CD4-positive, CD25-positive, alpha-beta regulatory T cell (primary cell): ENCODE results near the gene CIC. TPM values are rescaled to one million over a fixed set of nuclear protein-coding genes. Genes with fewer than 3 reads are reported as not detected.

ENCODE experiments used
- ATAC-seq, 2 donors: fragments of 150-1000 bp; cut with Tn5 transposase; one replicate each; pipeline ENCODE4 v1.10.0; 2021; ENCODE audit warnings: low read depth in 2 of 2, moderate number of reproducible peaks in 2 of 2, moderate library complexity in 1 of 2
- DNase-seq, 3 donors: peaks; one replicate each; pipeline versions ENCODE4 v3.0.0 to v3.0.0-alpha.2; 2012 to 2022; ENCODE audit warnings: mixed read lengths in 1 of 3
- H3K27ac ChIP-seq: one replicate; pipeline ENCODE4 v1.7.0; 2013; ENCODE audit warnings: mild to moderate bottlenecking, low read length; ENCODE audit not compliant: insufficient read depth, poor library complexity, severe bottlenecking
- H3K27me3 ChIP-seq: one replicate; pipeline ENCODE4 v1.7.0; 2013; ENCODE audit warnings: low read length; ENCODE audit not compliant: control insufficient read depth, insufficient read depth
- H3K36me3 ChIP-seq: one replicate; pipeline ENCODE4 v1.7.0; 2013; ENCODE audit warnings: mild to moderate bottlenecking, low read length, moderate library complexity; ENCODE audit not compliant: control insufficient read depth, insufficient read depth
- H3K4me1 ChIP-seq: 2 replicates; pipeline ENCODE4 v1.7.0; 2013; ENCODE audit warnings: mild to moderate bottlenecking, low read length; ENCODE audit not compliant: insufficient read depth, control insufficient read depth, poor library complexity, severe bottlenecking
- H3K4me3 ChIP-seq: one replicate; pipeline ENCODE4 v1.7.0; 2013; ENCODE audit warnings: low read depth, mild to moderate bottlenecking, low read length, moderate library complexity
- H3K9me3 ChIP-seq, 2 experiments: 1 replicate in 1 of 2; 2 replicates in 1 of 2; pipeline ENCODE4 v1.7.0; 2013; ENCODE audit warnings: low read length in 2 of 2, mild to moderate bottlenecking in 1 of 2, moderate library complexity in 1 of 2; ENCODE audit not compliant: control insufficient read depth in 2 of 2
- H3K27ac Mint-ChIP-seq, 3 donors: one replicate each; pipeline ENCODE4 v1.8.0; 2020 to 2022; ENCODE audit warnings: mild to moderate bottlenecking in 3 of 3, mixed read lengths in 3 of 3, moderate library complexity in 2 of 3
- H3K27me3 Mint-ChIP-seq: one replicate; pipeline ENCODE4 v1.8.0; 2022; ENCODE audit warnings: mild to moderate bottlenecking, mixed read lengths
- H3K36me3 Mint-ChIP-seq: one replicate; pipeline ENCODE4 v1.8.0; 2020; ENCODE audit warnings: mixed read lengths
- H3K4me1 Mint-ChIP-seq, 4 donors: one replicate each; pipeline ENCODE4 v1.8.0; 2020 to 2022; ENCODE audit warnings: mixed read lengths in 4 of 4, mild to moderate bottlenecking in 1 of 4
- H3K4me3 Mint-ChIP-seq, 4 donors: one replicate each; pipeline ENCODE4 v1.8.0; 2020 to 2022; ENCODE audit warnings: mild to moderate bottlenecking in 4 of 4, mixed read lengths in 4 of 4, moderate library complexity in 3 of 4
- H3K9me3 Mint-ChIP-seq, 7 donors: one replicate each; pipeline ENCODE4 v1.8.0; 2020 to 2022; ENCODE audit warnings: mixed read lengths in 7 of 7, mild to moderate bottlenecking in 3 of 7, moderate library complexity in 2 of 7
- polyA plus RNA-seq, 4 donors: library from polyadenylated mRNA; unstranded; fragments of 300-500 nt; fragmentation: Illumina TruSeq; gene quantifications; one replicate each; pipeline ENCODE4 v1.2.3, GENCODE V29; 2021
- total RNA-seq: library from RNA; stranded (reverse); gene quantifications from one replicate; pipeline ENCODE4 v1.2.3, GENCODE V29; 2022

Gene CIC
- total and polyA plus RNA-seq, 5 donors from 2014 or later = 0.41 to 124 (median 0.80) TPM

DNA sequence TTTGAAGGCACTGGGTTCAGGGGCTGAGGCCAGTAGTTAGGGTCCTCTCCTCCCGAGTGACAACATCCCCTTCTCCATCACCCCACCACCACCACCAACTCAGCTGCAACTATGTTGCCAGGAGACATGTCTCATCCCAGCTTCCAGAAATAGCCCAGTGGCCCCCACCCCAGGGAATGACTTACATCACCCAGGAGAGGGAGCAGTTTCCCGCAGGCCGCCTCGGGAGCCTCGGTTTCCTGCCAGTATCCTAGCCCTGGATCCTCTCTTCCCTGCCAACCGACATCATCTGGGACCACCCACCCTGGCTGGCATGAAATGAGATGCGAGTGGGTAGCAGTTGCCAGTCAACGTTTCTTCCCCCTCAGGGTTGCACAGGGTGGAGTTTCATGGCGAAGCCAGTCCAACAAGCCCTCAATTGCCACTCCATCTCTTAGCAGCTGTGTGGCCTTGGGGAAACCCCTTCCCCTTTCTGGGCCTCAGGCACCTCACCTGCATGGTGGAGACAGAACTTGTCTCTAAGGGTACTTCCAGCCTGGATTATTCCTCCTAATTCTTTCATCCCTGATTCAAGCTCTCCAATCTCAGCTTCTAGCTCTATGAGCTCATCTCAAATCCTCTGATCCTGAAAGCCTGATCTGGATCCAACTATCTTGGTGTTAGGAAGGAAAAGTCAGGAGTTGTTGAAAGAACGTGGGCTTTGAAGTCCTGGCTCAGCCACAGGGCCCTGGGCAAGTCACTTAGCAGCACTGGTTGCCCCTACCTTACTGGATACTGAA is 22.7 kb upstream of the CIC start:
- no peaks in the 10 kb centered on the region for H3K27me3 ChIP-seq
- H3K4me1 Mint-ChIP-seq = peaks cover 8 to 55% (median 28%) of the 10 kb centered on the region in 4 donors
- H3K4me3 ChIP-seq = no peak overlapping the region
- no peak overlapping the region for H3K27ac ChIP-seq
- peaks cover 35% of the 10 kb centered on the region for H3K4me1 ChIP-seq
- H3K36me3 ChIP-seq = no peaks in the 10 kb centered on the region
- no peaks in the 10 kb centered on the region for H3K27me3 Mint-ChIP-seq
- ATAC-seq (no peak), DNase-seq (no peak)
- H3K9me3 Mint-ChIP-seq = no peaks in the 10 kb centered on the region
- H3K27ac Mint-ChIP-seq = peak overlapping the region; percentile 35 to 77 (median 59)
- H3K4me3 Mint-ChIP-seq = peak overlapping the region in 1 of 4 donors; percentile 50
- no peaks in the 10 kb centered on the region for H3K9me3 ChIP-seq
- no peaks in the 10 kb centered on the region for H3K36me3 Mint-ChIP-seq

DNA sequence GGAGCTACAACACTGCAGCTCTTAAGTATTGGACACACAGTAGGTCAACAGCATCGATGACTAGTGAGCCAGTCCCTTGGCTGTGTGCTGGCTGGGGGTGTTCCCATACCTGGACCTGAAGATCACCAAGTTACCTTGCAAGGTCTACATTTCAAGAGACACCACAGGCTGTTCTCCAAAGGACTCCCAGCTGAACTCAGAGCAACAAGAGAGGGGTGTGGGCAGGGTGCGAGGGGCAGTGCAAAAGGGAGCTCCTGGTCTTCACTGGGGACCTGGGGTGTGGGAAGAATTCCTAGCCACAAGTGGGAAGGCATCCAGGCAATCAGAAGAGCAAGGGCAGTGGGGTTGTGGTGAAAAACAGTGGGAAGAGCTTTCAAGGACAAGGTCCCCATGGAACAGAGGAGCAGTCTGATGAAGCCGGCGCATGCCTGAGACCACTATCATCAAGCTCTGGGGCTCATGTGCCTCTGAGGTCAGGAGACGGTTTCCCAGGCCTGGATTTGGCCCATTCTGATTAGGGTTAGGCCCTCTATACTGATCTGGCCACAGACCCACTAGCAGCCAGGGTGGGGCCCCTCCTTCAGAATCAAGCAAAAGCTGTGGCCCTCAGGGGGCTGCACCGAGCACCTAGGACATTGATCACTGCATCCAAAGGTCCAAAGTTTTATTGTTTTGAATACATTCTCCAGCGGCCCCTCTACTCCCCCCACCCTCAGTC is 22.0 kb upstream of the CIC start:
- H3K4me1 Mint-ChIP-seq = peaks cover 8 to 57% (median 29%) of the 10 kb centered on the region in 4 donors
- H3K9me3 Mint-ChIP-seq = no peaks in the 10 kb centered on the region
- no peaks in the 10 kb centered on the region for H3K36me3 ChIP-seq
- H3K9me3 ChIP-seq = no peaks in the 10 kb centered on the region
- no peak for ATAC-seq
- no peak for DNase-seq
- H3K27me3 ChIP-seq = no peaks in the 10 kb centered on the region
- H3K27me3 Mint-ChIP-seq = no peaks in the 10 kb centered on the region
- no peak overlapping the region for H3K4me3 ChIP-seq
- H3K27ac ChIP-seq = no peak overlapping the region
- H3K4me3 Mint-ChIP-seq = peak overlapping the region in 1 of 4 donors; percentile 73
- peak overlapping the region in 2 of 3 donors; percentile 35 to 77 for H3K27ac Mint-ChIP-seq
- H3K36me3 Mint-ChIP-seq = no peaks in the 10 kb centered on the region
- H3K4me1 ChIP-seq = peaks cover 36% of the 10 kb centered on the region

DNA sequence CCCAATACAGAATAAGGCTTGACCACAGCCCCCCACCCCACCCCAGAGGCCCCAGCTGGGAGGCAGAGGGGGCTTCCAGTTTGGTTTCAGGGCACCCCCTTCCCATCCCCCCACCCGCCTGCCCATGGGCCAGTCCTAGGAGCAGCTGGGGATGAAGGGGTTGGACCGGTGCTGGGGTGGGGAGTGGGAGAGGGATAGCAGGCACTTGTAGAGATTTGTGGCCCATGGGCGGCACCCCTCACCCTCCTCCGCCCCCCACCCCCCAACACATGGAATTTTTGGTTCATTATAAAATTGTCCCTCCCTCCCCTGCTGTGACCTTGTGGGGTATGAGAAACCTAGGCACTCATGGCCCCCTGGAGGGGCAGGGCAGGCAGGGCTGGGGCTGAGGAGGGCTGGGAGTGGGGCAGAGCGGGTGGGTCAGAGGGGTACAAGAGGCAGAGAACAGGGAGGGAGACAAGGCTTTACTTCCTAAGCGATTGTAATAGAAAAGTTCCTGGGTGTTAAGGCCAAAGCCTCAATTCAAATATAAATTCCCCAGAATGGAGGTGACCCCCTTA is 21.3 kb upstream of the CIC start:
- Mint-ChIP-seq H3K27ac (no peak overlapping the region), H3K4me3 (no peak overlapping the region)

DNA sequence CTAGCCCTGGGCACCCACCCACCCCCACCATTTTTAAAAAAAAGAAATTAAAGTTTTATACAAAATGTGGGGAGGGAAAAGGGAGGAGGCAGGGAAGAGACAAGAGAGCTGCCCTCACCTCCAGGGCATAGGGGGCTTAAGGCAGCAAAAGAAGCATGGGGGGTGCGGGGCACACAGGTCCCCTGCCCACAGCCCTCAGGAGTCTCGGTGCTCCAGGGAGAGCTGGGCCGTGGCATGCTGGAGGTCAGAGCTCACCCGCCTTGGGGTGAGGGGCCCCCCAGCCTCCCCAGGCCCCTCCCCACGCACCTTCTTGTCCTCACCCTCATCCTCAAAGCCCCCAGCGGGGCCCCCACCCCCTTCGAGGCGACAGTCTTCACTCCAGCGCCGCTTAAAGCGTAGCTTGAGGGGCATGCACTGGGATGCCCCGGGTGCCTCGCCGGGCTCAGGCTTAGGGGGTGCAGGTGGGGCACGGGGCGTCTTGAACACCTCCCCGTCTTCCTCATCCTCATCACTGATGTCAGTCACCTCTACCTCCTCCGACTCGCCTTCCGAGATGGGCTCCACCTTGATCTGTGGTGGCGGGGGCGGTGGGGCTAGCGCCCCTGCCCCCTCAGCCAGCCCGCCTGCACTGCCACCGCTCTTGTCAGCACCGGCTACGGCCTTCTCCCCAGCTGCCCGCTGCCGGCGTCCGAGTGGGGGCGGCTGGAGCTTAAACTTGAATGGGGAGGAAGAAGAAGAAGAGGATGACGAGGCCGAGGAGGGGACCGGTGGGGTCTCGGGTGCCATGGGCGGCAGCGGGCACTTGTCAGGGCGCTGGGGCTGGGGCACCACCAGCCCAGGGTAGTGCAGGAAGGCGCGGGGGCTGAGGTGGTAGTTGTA is 20.5 kb upstream of the CIC start:
- no peaks in the 10 kb centered on the region for H3K27me3 ChIP-seq
- H3K4me3 Mint-ChIP-seq = peak overlapping the region in 1 of 4 donors; percentile 66
- H3K27ac Mint-ChIP-seq = no peak overlapping the region
- peaks cover 8 to 55% (median 31%) of the 10 kb centered on the region in 4 donors for H3K4me1 Mint-ChIP-seq
- peaks cover 44% of the 10 kb centered on the region for H3K4me1 ChIP-seq
- H3K27ac ChIP-seq = no peak overlapping the region
- H3K27me3 Mint-ChIP-seq = peaks cover 8% of the 10 kb centered on the region
- no peaks in the 10 kb centered on the region for H3K36me3 Mint-ChIP-seq
- no peaks in the 10 kb centered on the region for H3K9me3 Mint-ChIP-seq
- no peaks in the 10 kb centered on the region for H3K36me3 ChIP-seq
- ATAC-seq = no peak
- no peak overlapping the region for H3K4me3 ChIP-seq
- no peaks in the 10 kb centered on the region for H3K9me3 ChIP-seq
- no peak for DNase-seq

More for the DNA sequence above, 21.3 kb upstream of the CIC start:
- no peaks in the 10 kb centered on the region for H3K36me3 Mint-ChIP-seq
- no peaks in the 10 kb centered on the region for H3K9me3 Mint-ChIP-seq
- ATAC-seq (no peak), DNase-seq (no peak)
- peaks cover 8 to 60% (median 32%) of the 10 kb centered on the region in 4 donors for H3K4me1 Mint-ChIP-seq
- no peaks in the 10 kb centered on the region for H3K27me3 ChIP-seq
- no peaks in the 10 kb centered on the region for H3K36me3 ChIP-seq
- H3K4me3 ChIP-seq = no peak overlapping the region
- no peak overlapping the region for H3K27ac ChIP-seq
- peaks cover 42% of the 10 kb centered on the region for H3K4me1 ChIP-seq
- H3K9me3 ChIP-seq = no peaks in the 10 kb centered on the region
- peaks cover 5% of the 10 kb centered on the region for H3K27me3 Mint-ChIP-seq

DNA sequence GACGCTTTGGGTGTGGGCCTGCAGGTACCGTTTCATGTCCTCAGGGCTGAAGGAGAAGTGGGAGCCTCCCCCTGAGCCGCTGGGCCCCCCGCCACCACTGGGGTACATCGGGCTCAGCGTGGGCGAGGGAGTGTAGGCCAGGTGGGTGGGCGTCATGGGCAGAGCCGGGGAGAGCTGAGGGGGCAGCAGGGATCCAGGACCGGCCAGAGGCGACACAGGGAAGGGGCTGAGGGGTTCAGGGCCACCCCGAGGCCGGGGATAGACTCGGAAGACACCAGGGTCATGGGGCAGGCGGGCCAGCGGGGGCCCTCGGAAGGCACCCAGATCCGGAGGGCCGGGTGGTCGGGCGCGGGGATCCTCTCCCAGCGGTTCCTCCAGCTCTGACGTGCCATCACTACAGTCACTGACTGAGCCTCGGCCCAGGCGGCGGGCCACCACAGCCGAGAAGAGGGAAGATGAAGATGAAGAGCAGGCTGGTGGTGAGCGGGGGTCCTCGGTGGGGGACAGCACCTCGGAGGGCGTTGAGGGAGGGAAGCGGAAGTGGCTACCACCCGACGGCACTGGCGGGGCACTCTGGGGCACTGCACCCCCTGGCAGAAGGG is 19.8 kb upstream of the CIC start:
- Mint-ChIP-seq H3K27ac (peak overlapping the region in 1 of 3 donors; percentile 69), H3K9me3 (no peaks in the 10 kb centered on the region), H3K27me3 (peaks cover 8% of the 10 kb centered on the region), H3K4me1 (peaks cover 8 to 53% (median 28%) of the 10 kb centered on the region in 4 donors), H3K4me3 (peak overlapping the region in 2 of 4 donors; percentile 58 to 66), H3K36me3 (no peaks in the 10 kb centered on the region)
- Histone ChIP-seq H3K4me3 (no peak overlapping the region), H3K4me1 (peaks cover 37% of the 10 kb centered on the region), H3K36me3 (no peaks in the 10 kb centered on the region), H3K9me3 (no peaks in the 10 kb centered on the region), H3K27me3 (no peaks in the 10 kb centered on the region), H3K27ac (no peak overlapping the region)
- ATAC-seq = no peak
- DNase-seq = no peak

DNA sequence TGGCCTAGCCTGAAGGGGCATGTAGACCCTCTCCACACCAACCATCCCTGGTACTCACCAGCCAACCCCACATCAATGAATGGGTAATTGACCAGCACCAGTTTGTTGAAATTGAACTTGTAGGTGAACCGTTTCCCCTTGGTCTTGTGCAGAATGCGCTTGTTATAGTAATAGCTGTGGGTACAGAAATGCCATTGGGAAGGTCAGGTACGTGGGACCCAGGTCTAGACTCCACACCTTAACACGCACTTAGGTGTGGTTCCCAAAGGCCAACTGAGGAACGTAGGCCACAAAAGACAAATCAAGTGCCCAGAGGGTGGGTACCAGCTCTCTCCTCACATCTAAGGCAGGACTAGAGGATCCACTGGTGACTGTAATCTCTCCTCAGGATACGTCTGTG is 19.3 kb upstream of the CIC start:
- Histone ChIP-seq H3K4me1 (peaks cover 34% of the 10 kb centered on the region), H3K27ac (no peak overlapping the region), H3K4me3 (no peak overlapping the region), H3K36me3 (no peaks in the 10 kb centered on the region), H3K27me3 (no peaks in the 10 kb centered on the region), H3K9me3 (no peaks in the 10 kb centered on the region)
- no peaks in the 10 kb centered on the region for H3K36me3 Mint-ChIP-seq
- ATAC-seq (no peak), DNase-seq (no peak)
- peaks cover 3 to 47% (median 26%) of the 10 kb centered on the region in 4 donors for H3K4me1 Mint-ChIP-seq
- peak overlapping the region in 3 of 4 donors; percentile 26 to 74 (median 66) for H3K4me3 Mint-ChIP-seq
- peaks cover 8% of the 10 kb centered on the region for H3K27me3 Mint-ChIP-seq
- H3K27ac Mint-ChIP-seq = peak overlapping the region in 1 of 3 donors; percentile 20
- no peaks in the 10 kb centered on the region for H3K9me3 Mint-ChIP-seq

DNA sequence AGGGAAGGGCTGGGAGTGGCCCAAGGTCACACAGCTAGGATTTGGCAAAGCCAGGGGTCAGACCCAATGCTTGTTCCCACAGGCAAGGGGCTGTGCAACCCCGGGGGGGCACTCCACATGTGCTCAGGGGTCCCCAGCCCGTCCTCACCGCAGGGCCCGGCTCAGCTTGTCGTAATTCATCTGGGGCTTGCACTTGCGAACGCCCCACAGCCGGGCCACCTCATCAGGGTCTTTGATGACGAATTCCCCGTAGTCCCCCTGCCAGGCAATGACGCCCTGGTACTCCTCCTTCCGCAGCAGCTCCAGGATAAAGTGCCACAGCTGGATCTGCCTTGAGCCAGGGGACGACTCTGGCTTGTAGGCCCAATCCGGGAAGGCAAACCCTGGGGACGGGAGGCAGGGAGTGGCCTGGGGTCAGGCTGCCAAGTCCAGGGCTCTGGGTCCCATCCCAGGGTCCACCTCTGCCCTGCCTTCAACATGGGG is 18.8 kb upstream of the CIC start:
- Mint-ChIP-seq H3K36me3 (no peaks in the 10 kb centered on the region), H3K4me1 (peaks cover 0 to 43% (median 22%) of the 10 kb centered on the region in 4 donors), H3K27me3 (peaks cover 8% of the 10 kb centered on the region), H3K4me3 (peak overlapping the region; percentile 41 to 84 (median 60)), H3K9me3 (no peaks in the 10 kb centered on the region), H3K27ac (peak overlapping the region in 1 of 3 donors; percentile 20)
- Histone ChIP-seq H3K4me1 (peaks cover 30% of the 10 kb centered on the region), H3K36me3 (no peaks in the 10 kb centered on the region), H3K27ac (peak overlapping the region; percentile 51), H3K4me3 (no peak overlapping the region), H3K9me3 (no peaks in the 10 kb centered on the region), H3K27me3 (no peaks in the 10 kb centered on the region)
- DNase-seq (no peak), ATAC-seq (no peak)
